ENCODE results near the gene WDR7.

DNA sequence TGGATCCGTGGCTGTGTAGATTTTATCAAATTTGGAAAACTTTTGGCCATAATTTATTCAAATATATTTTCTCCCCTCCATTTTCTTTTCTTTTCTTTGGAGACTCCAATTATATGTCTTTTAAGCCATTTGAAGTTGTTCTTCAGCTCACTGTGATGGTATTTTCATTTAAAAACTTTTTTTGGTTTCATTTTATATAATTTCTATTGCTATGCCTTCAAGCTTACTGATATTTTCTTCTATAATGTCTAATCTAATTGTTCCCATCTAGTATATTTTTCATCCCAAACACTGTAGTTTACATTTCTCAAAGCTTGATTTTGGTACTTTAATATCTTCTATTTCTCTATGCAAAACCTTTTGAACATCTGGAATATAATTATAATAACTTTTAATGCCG, 72.5 kb downstream of the WDR7 start:
- TF ChIP-seq, protein P1, sequence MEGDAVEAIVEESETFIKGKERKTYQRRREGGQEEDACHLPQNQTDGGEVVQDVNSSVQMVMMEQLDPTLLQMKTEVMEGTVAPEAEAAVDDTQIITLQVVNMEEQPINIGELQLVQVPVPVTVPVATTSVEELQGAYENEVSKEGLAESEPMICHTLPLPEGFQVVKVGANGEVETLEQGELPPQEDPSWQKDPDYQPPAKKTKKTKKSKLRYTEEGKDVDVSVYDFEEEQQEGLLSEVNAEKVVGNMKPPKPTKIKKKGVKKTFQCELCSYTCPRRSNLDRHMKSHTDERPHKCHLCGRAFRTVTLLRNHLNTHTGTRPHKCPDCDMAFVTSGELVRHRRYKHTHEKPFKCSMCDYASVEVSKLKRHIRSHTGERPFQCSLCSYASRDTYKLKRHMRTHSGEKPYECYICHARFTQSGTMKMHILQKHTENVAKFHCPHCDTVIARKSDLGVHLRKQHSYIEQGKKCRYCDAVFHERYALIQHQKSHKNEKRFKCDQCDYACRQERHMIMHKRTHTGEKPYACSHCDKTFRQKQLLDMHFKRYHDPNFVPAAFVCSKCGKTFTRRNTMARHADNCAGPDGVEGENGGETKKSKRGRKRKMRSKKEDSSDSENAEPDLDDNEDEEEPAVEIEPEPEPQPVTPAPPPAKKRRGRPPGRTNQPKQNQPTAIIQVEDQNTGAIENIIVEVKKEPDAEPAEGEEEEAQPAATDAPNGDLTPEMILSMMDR (IDR thresholded peaks at IDR 0.05; ENCODE audit: low read length), result no peak
- no peak for TF ChIP-seq EZH2 (optimal IDR thresholded peaks at IDR 0.05; ENCODE audit: low read depth, low read length)
